GM12891 (cell line): Measurements from ENCODE around the gene SERPINB6.
A peak's percentile ranks its signal among the peaks of the same experiment; 100 is the strongest.
"Not testable (repeated sequence)": the region's sequence is repeated elsewhere in the genome, so short reads cannot be mapped to it uniquely, and the experiment has no call there.

Source experiments
- DNase-seq: peaks from one replicate; pipeline ENCODE4 v3.0.0; 2011; ENCODE audit warnings: low spot score; ENCODE audit not compliant: insufficient read length
- FAIRE-seq: peaks from 2 replicates; lab custom pipeline; 2011; peaks lifted over from hg19 to GRCh38; lab: Jason Lieb, UNC
- PAX5 ChIP-seq: IDR thresholded peaks from 2 replicates; pipeline ENCODE4 v1.6.1; 2011; ENCODE audit warnings: low read length, moderate library complexity, mild to moderate bottlenecking; ENCODE audit not compliant: insufficient read depth, severe bottlenecking
- POLR2A ChIP-seq: IDR thresholded peaks from 2 replicates; pipeline ENCODE4 v1.6.1; 2011; ENCODE audit warnings: low read depth, low read length, control low read depth
- POLR2AphosphoS5 ChIP-seq: IDR thresholded peaks from 2 replicates; pipeline ENCODE4 v1.6.1; 2011; ENCODE audit warnings: low read depth, low read length, control low read depth
- POU2F2 ChIP-seq: IDR thresholded peaks from 2 replicates; pipeline ENCODE4 v1.6.1; 2011; ENCODE audit warnings: low read depth, mild to moderate bottlenecking, control low read depth, low read length, moderate library complexity
- SPI1 ChIP-seq: IDR thresholded peaks from 2 replicates; pipeline ENCODE4 v1.6.1; 2011; ENCODE audit warnings: low read depth, low read length, control low read depth
- TAF1 ChIP-seq: IDR thresholded peaks from 2 replicates; pipeline ENCODE4 v1.6.1; 2011; ENCODE audit warnings: low read depth, low read length, control low read depth

The SERPINB6 gene

DNA sequence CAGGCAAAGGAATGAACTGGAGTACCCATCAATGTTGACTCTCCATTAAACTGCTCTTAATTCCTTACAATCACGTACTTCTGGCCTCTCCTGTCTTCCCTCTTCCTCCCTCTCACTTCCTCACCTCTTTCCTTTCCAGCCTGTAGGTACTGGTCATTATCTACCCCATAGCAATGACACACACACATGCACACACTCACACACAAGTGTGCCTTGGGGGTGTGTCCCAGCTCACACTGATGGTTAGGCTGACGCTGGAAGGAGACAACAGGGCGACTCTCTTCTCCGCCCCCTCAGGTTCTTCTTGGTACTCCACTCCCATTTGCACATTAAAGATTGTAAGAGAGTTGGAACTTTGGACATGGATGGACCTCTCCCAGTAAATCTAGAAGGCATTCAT lies 54.3 kb downstream of the SERPINB6 start:
- DNase-seq, result no peak
- TF ChIP-seq POLR2AphosphoS5 (no peak), POLR2A (no peak), TAF1 (no peak), PAX5 (no peak), POU2F2 (no peak), SPI1 (no peak)
- FAIRE-seq, result no peak

DNA sequence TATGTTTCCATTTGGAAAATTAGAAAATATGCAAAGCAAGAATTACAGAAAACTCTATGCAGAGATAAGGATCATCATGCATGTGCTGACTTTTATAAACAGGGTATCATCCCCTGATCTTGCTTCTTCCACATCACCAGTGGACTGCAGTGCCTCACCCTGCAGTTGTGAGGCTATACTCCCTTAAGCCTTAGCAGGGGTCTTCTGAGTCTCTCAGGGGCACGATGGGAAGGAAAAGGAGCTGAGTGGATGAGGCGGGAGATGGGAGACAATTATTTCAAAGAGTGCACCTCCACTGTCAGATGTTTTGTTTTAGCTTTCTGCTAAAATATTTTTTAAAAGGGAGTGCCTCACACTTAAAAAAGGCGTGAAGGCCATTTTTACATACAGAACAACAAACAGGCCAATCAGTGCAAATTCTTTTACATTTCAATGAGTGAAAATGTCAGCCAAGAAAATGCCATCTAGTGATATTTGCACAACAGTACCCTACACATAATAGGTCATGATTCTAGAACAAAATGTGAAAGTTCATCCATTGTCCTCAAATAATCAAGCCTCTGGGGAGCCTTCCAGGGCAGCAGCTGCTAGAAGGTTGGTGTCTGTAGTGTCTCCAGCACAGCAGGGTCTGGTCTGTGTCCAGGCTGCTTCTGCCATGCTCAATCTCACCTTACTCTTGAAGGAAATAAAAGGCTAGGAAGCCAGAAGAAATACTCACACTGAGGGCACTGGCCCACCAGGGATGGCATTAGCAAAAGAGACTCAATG lies 55.0 kb downstream of the SERPINB6 start:
- DNase-seq (no peak), FAIRE-seq (no peak)
- TF ChIP-seq SPI1 (no peak), POLR2AphosphoS5 (no peak), TAF1 (no peak), PAX5 (no peak), POU2F2 (no peak), POLR2A (no peak)

DNA sequence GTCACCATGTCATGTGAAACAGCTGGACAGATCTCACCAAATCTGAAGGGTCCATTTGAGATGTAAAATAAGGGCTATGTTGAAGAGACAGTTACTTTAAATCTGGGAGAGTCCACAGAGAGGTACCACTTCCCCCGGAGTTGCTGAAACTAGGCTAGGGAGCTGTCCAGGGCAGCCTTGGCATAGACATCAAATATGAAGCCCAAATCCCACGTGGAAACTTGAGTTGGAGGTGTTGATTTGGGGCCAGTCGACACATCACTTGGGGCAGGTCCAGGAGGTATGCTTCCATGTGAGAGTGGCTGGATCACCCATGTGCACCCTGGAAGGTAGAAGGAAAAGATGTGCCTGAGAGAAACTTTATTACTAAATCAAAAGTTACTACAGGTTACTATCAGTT lies 56.2 kb downstream of the SERPINB6 start:
- DNase-seq (no peak), FAIRE-seq (no peak)
- TF ChIP-seq SPI1 (no peak), POU2F2 (no peak), POLR2AphosphoS5 (no peak), POLR2A (no peak), PAX5 (no peak), TAF1 (no peak)

DNA sequence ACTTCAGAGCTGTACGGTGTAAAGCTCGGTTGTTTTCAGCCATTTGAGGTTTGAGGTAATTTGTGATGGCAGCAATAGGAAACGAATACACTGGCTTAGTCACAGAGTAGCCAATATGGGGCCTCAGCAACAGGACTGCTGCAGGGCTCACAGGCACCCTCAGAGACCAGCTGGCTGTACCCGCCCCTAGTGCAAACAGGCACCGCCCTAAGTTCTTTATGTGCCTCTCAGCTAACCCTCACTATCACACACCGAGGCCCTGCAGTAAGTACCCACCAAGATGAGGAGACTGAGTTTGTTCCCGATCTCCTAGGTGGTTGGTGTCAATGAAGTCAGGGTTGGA lies 57.1 kb downstream of the SERPINB6 start:
- TF ChIP-seq POLR2A (no peak), SPI1 (no peak), POLR2AphosphoS5 (no peak), PAX5 (no peak), TAF1 (no peak), POU2F2 (no peak)
- DNase-seq (no peak), FAIRE-seq (no peak)

DNA sequence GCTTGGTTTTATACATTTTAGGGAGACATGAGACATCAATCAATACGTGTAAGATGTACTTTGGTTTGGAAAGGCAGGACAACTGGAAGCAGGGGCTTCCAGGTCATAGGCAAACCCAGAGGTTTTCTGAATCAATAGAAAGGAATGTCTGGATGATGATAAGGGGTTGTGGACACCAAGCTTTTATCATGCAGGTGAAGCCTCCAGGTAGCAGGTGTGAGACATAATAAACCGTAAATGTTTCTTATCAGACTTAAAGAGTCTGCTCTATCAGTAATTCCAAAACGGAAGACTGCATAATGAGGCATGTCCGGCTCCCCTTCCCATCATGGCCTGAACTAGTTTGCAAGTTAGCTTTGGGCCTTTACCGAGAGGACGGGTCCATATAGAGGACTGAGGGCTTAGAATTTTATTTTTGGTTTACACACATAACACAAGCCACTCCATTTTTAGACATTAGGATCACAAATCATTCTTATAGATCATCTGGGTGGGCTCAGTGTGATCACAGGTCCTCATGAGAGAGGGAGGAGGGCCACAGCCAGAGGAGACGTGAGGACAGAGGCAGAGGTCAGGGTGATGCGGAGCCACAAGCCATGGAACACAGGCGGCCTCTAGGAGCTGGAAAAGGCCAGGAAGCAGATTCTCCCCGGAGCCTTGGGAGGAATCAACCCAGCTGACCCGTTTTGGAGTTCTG lies 57.6 kb downstream of the SERPINB6 start:
- TF ChIP-seq PAX5, result no peak
- no peak for TF ChIP-seq POU2F2
- no peak for TF ChIP-seq SPI1
- no peak for FAIRE-seq
- no peak for DNase-seq

DNA sequence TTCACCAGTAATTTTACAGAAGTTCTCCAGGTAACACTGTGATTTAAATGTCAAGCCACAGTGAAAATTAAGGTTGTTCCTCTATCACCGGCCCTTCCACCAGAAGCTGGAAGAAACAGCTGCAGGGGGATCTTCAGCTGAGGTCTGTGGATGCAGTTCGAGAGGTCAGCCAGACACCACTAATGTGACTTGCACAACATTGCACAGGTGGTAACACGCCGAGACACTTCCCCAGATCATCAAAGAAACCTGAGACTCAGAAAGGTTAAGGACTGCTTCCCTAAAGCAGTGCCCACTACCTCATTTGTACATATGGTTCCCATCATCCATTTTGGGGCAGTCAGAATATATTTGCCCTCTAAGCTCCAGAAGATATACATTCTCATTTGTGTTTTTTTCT lies 60.2 kb downstream of the SERPINB6 start:
- peak; percentile 13 for FAIRE-seq
- TF ChIP-seq POLR2AphosphoS5, result no peak
- TF ChIP-seq SPI1, result peak; percentile 71
- no peak for TF ChIP-seq PAX5
- TF ChIP-seq POU2F2, result no peak
- no peak for TF ChIP-seq TAF1
- no peak for DNase-seq

DNA sequence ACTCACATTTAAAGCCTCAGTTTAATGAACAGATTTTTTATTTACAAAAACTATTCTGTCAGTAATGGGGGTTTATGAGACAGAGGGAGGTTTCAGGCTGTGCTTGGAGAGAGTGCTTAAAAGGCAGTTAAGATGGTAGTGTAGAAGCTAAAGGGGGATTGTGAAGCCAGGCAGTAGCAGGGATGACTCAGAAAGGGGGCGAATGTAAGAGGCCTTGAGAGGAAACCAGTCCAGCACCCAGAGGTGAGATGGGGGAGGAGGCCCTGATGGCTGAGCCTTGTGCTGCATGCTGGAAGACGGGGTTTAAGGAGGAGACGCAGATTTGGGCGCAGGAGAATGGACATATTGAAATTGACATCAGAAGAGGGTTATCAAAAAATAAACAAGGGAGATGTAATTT lies 61.6 kb downstream of the SERPINB6 start:
- TF ChIP-seq PAX5, result no peak
- no peak for TF ChIP-seq POLR2A
- TF ChIP-seq POU2F2, result no peak
- no peak for TF ChIP-seq SPI1
- TF ChIP-seq POLR2AphosphoS5, result no peak
- TF ChIP-seq TAF1, result no peak
- no peak for FAIRE-seq
- no peak for DNase-seq

DNA sequence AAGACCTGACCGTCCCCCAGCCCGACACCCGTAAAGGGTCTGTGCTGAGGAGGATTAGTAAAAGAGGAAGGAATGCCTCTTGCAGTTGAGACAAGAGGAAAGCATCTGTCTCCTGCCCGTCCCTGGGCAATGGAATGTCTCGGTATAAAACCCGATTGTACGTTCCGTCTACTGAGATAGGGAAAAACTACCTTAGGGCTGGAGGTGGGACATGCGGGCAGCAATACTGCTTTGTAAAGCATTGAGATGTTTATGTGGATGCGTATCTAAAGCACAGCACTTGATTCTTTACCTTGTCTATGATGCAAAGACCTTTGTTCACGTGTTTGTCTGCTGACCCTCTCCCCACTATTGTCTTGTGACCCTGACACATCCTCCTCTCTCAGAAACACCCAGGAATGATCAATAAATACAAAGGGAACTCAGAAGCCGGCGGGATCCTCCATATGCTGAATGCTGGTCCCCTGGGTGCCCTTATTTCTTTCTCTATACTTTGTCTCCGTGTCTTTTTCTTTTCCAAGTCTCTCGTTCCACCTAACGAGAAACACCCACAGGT lies 62.2 kb downstream of the SERPINB6 start:
- FAIRE-seq, result not testable (repeated sequence)

DNA sequence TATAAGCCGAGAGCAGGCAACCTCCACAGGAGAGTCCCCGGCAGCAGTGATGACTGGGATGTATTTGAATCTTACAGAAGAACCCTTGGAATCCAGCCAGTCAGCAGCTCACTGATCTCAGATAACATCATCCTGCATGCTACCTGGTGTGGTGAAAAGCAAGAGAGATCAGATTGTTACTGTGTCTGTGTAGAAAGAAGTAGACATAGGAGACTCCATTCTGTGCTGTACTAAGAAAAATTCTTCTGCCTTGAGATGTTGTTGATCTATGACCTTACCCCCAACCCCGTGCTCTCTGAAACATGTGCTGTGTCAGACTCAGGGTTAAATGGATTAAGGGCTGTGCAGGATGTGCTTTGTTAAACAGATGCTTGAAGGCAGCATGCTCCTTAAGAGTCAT lies 62.9 kb downstream of the SERPINB6 start:
- DNase-seq, FAIRE-seq: not testable (repeated sequence)

More for the DNA sequence above, 62.2 kb downstream of the SERPINB6 start:
- DNase-seq, result not testable (repeated sequence)

DNA sequence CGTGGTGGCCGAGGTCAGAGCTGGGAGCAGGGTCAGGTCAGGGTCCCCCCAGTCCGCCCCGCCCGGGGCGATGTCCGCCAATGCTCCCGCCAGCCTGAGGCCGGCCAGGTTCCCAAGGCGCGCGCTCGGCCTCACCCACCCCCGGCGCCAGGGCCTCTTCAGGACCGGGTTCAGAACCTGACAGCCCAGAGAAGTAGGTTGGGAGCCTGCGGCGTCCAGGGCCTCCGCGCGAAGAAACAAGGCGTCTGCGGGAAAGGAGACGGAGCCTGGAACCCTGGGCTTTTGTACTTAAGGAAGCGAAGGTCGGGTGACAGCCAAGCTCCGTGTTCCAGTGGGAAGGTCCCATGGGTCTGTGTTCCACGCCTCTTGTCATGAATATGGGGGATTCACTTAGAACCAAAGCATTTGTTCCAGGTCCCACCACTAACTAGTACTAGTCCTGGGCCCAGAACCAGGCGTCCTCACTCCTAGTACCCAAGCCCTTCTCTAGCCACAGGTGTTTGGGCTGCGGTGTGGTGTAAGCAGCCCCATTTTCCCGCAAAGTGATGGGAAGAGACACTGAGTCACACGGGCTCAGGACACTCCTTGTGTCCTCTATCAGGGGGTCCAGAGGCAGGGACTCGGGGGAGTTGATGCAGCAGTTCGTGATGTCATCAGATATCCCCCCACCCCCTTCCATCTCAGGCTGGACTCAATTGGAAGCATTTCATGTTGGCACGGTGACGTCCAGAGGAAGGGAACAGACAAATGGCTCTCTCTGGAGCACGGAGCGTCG lies 67.8 kb downstream of the SERPINB6 start:
- FAIRE-seq, result peak; percentile 67
- DNase-seq, result not testable (repeated sequence)

DNA sequence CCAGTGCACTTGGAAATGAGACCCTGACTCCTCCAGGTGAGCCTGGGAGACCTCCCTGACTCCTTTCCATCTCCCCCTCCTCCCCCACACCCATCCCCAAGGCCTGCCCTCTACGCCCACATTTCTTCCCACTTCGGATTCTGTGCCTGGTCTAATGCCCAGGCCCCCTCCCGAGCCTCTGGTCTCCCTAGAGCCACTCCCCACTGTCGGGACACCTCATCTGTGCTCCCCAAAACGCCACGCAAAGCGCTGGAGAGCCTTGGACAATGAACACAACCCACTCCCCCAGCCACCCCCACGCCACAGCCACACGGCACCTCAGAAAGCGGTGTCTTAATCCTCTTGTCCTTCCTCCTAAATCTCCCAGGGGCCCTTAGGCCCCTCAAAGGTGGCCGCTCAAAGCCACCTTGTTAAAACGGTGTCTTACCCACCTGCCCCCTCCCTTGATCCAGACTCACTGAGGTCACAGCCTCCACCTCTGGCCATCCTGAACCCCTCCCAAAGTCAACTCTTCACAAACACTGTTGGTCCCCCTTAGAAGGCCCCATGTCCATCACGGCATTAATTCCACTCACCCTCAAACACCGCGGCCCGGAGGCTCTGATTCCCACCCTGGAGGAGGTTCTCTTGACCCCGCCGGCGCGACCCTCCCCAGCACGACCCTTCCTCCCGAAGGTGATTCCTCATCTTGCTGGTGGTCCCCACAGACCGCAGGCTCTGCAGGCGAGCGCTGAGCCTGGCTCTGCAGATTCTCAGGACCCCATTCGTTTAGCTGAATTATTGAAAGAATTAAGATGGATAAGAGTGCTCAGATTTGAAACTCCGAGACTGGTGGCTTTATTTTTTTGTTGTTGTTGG lies 69.5 kb downstream of the SERPINB6 start:
- FAIRE-seq, DNase-seq: not testable (repeated sequence)
